Ascending aorta (tissue), 2 donors: ENCODE data around the gene TGIF2. TPM values are rescaled to one million over a fixed set of nuclear protein-coding genes. Genes with fewer than 3 reads are reported as not detected.

Experiments used
- DNase-seq, 2 donors: peaks; one replicate each; pipeline ENCODE4 v3.0.0-alpha.2; 2019; ENCODE audit warnings: low spot score in 2 of 2
- H3K27ac ChIP-seq, 2 donors: fragments of 200-600 bp; sonication (generic); one replicate each; pipeline ENCODE4 v1.5.1; 2016 to 2017; ENCODE audit warnings: mild to moderate bottlenecking in 1 of 2
- H3K27me3 ChIP-seq: fragments of 200-600 bp; sonication (generic); one replicate; pipeline ENCODE4 v1.5.1; 2017
- H3K36me3 ChIP-seq, 2 donors: fragments of 200-600 bp; sonication (generic); one replicate each; pipeline ENCODE4 v1.5.1; 2016
- H3K4me1 ChIP-seq, 2 donors: fragments of 200-600 bp; sonication (generic); one replicate each; pipeline ENCODE4 v1.5.1; 2016 to 2017; ENCODE audit warnings: mild to moderate bottlenecking in 1 of 2
- H3K4me3 ChIP-seq, 2 donors: fragments of 200-600 bp; sonication (generic); one replicate each; pipeline ENCODE4 v1.5.1; 2016 to 2017; ENCODE audit warnings: mild to moderate bottlenecking in 1 of 2
- H3K9me3 ChIP-seq, 2 donors: fragments of 200-600 bp; sonication (generic); one replicate each; pipeline ENCODE4 v1.5.1; 2016
- intact Hi-C: fragments of 100-400 bp; cut with DNase I; formaldehyde crosslinking; loops from one replicate; pipeline ENCODE4 v1.15.1; 2023
- total RNA-seq: library from RNA; depleted of rRNA; stranded (reverse); fragments of >200 nt; gene quantifications from one replicate; pipeline ENCODE4 v1.1.0, GENCODE V29; 2016
- TF ChIP-seq, protein P1 (sequence below), 3 experiments: fragments of 200-600 bp in 2 of 3; fragments of 450-650 bp in 1 of 3; sonication (generic) in 2 of 3; IDR thresholded peaks; one replicate each; pipeline ENCODE4 v1.5.1; 2016 to 2019; ENCODE audit warnings: antibody characterized with exemption in 3 of 3, mild to moderate bottlenecking in 1 of 3, moderate library complexity in 1 of 3

TGIF2 gene
- 29.8 TPM for total RNA-seq

DNA sequence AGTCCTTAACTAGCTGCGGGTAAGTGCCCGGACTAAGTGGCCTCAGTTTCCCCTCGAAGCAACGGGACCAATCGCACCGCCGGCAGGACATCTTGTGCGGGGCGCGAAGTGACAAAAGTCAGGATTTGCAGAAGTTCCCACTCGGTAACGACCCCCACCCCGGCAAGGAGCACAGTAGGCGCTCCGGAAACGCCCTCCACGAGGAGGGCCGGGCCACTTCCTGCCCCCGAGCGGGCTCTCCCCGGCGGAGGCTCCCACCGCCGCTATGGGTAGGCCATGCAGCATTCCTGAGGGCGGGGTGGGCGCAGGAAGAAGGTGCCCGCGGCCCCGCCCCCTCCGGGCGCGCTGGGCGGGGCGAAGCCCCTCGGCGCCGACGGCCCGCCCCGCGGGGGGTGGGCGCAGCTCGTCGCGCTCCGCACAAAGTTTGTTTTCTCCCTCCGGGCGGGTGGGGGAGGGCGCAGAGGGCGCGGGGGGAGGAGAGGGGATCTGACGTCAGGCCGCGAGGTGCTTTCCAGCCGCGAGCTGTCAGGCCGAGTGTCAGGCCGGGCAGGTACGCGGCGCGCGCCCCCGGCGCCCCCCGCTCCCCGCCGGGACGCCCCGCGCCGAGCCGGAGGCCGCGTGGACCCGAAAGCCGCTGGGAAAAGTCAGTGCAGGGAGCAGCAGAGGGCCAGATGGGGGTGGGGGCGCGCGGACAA lies at the start of gene TGIF2:
TSS of gene TGIF2 (plus strand) at position 495 of the 695 bp plus-strand sequence. CDS start 5,178 bp downstream, outside the sequence.
- Histone ChIP-seq H3K27ac (peak within 1 kb of the TSS; percentile 83 to 90), H3K36me3 (no peaks in the 10 kb centered on the region), H3K4me1 (peaks cover 0 to 20% of the 10 kb centered on the region in 2 donors), H3K27me3 (no peaks in the 10 kb centered on the region), H3K9me3 (no peaks in the 10 kb centered on the region), H3K4me3 (peak within 1 kb of the TSS; percentile 63 to 79)
- TF ChIP-seq, protein P1, sequence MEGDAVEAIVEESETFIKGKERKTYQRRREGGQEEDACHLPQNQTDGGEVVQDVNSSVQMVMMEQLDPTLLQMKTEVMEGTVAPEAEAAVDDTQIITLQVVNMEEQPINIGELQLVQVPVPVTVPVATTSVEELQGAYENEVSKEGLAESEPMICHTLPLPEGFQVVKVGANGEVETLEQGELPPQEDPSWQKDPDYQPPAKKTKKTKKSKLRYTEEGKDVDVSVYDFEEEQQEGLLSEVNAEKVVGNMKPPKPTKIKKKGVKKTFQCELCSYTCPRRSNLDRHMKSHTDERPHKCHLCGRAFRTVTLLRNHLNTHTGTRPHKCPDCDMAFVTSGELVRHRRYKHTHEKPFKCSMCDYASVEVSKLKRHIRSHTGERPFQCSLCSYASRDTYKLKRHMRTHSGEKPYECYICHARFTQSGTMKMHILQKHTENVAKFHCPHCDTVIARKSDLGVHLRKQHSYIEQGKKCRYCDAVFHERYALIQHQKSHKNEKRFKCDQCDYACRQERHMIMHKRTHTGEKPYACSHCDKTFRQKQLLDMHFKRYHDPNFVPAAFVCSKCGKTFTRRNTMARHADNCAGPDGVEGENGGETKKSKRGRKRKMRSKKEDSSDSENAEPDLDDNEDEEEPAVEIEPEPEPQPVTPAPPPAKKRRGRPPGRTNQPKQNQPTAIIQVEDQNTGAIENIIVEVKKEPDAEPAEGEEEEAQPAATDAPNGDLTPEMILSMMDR (IDR thresholded peaks at IDR 0.05): no peak
- DNase-seq: peak; percentile 49 to 93
- intact Hi-C loops: loop anchor here (2.0 kb wide), 2 partner anchors 16 to 32 kb away; partner anchors contain the start of gene MYL9

DNA sequence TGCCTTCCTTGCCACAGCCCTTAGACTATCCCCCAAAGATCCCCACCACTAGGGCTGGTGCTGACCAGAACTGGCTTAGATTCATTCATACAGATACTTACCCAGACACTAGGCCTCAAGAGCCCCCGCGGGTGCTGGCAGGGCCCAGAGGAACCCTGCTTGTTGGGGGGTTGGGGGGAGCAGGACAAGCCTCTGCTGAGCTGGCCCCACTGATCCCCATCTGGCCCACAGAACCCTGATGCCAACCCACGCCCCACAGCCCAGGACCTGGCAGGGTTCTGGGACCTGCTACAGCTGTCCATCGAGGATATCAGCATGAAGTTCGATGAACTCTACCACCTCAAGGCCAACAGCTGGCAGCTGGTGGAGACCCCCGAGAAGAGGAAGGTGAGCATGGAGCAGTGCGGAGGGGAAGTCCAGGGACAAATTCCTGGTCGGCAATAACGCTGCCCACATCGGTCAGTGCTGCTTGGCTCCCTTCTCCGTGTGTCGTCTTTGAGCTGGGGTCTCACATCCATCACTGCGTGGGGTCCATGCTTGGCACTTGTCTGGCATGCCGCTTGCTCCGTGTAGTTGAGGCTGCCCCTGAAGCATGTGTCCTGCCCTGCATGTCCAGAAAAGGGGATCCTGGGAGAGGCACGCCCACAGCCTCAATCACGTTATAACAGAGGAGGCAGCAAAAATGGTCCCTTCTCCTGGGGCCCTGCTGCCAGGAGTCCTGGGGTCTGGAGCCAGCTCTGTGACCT lies 47.6 kb upstream of the TGIF2 start:
- intact Hi-C loops: loop anchor here (5.0 kb wide), 1 partner anchor 58 kb away; no protein-coding TSS in a partner anchor
- Histone ChIP-seq H3K9me3 (no peaks in the 10 kb centered on the region), H3K36me3 (peaks cover 67 to 72% of the 10 kb centered on the region in 2 donors), H3K27ac (peak overlapping the region; percentile 65 to 76), H3K4me1 (peaks cover 0 to 26% of the 10 kb centered on the region in 2 donors), H3K4me3 (peak overlapping the region in 1 of 2 donors; percentile 2), H3K27me3 (no peaks in the 10 kb centered on the region)
- TF ChIP-seq, protein P1 (IDR thresholded peaks at IDR 0.05): no peak
- peak in 1 of 2 donors; percentile 59 for DNase-seq

DNA sequence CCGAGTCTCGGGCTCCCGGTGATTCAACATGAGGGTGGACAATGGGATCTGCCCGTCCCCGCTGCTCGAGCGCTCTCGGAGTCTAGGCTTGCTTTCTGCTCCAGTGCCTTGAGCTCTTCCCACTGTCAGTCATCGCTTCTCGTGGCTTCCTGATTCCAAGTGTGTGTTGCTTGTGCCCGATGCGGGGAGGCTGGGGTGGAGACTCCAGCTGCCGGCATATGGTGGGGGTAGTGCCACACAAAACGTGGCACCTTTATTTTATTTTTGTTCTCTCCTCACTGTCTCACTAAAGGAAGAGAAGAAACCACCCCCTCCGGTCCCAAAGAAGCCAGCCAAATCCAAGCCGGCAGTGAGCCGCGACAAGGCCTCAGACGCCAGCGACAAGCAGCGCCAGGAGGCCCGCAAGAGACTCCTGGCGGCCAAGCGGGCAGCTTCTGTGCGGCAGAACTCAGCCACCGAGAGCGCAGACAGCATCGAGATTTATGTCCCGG lies 46.8 kb upstream of the TGIF2 start:
- H3K27ac ChIP-seq: peak overlapping the region; percentile 65 to 76
- no peaks in the 10 kb centered on the region for H3K9me3 ChIP-seq
- no peaks in the 10 kb centered on the region for H3K27me3 ChIP-seq
- H3K4me1 ChIP-seq: peaks cover 0 to 26% of the 10 kb centered on the region in 2 donors
- TF ChIP-seq, protein P1 (IDR thresholded peaks at IDR 0.05): peak in 2 of 3 experiments; percentile 16 to 45
- DNase-seq: peak in 1 of 2 donors; percentile 66
- peak overlapping the region in 1 of 2 donors; percentile 2 for H3K4me3 ChIP-seq
- peaks cover 60 to 66% of the 10 kb centered on the region in 2 donors for H3K36me3 ChIP-seq
- intact Hi-C loops: loop anchor here (5.0 kb wide), 1 partner anchor 59 kb away; no protein-coding TSS in a partner anchor

DNA sequence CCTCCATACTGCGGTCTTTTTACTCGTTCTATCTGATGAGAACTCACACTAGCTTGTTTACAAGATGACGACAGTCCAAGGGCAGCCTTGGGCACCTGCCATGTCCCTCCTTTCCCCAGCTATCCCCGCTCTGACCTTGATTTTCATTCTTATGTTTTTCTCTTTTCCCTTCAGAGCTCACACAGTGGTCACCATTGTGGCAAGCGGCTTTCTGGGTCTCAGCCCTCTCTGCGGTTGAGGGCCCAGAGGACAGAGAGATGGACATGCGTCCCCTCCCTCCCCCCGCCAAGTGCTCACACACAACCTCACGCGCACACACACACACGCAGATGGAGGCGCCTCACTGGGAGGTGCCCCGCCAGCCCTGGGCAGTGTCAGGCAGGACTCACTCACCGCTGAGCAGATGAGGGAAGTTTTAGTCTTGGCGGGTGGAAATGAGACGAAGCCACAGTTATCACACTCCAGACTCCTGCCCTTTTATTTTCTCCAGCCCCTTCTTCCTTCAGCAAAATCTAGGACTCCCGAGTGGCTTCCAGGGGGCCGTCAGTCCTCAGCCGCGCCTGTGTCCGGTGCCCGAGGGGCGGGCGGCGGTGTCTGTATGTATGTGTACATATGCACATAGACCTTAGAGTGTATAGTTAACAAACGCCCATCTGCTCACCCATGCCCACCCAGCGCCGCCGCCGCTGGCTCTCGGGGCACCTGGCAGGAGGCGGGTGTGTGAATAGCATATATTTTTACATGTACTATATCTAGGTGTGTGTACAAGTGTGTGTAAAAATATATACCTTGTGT lies 45.9 kb upstream of the TGIF2 start:
- TF ChIP-seq, protein P1 (IDR thresholded peaks at IDR 0.05): no peak
- intact Hi-C loops: loop anchor here (5.0 kb wide), 1 partner anchor 60 kb away; no protein-coding TSS in a partner anchor
- no peaks in the 10 kb centered on the region for H3K9me3 ChIP-seq
- peak in 1 of 2 donors; percentile 64 for DNase-seq
- H3K4me1 ChIP-seq: peaks cover 0 to 24% of the 10 kb centered on the region in 2 donors
- peaks cover 53 to 59% of the 10 kb centered on the region in 2 donors for H3K36me3 ChIP-seq
- peak overlapping the region; percentile 65 to 76 for H3K27ac ChIP-seq
- H3K27me3 ChIP-seq: no peaks in the 10 kb centered on the region
- H3K4me3 ChIP-seq: peak overlapping the region in 1 of 2 donors; percentile 2
